KMS-11 (cell line): Measurements from ENCODE around the gene CDK5R2.

Experiments used
- H2AFZ ChIP-seq: fragments of 200-600 bp; sonication (generic); 2 replicates; pipeline ENCODE4 v1.6.1; 2016; ENCODE audit warnings: antibody characterized with exemption, mixed run types, low read depth
- H3K27ac ChIP-seq: fragments of 200-600 bp; sonication (generic); 2 replicates; pipeline ENCODE4 v1.6.1; 2016; ENCODE audit warnings: mild to moderate bottlenecking, mixed run types
- H3K27me3 ChIP-seq: fragments of 200-600 bp; sonication (generic); 2 replicates; pipeline ENCODE4 v1.6.1; 2017; ENCODE audit warnings: mild to moderate bottlenecking, low read depth, mixed run types, moderate library complexity; ENCODE audit not compliant: insufficient read depth
- H3K36me3 ChIP-seq: fragments of 200-600 bp; sonication (generic); 2 replicates; pipeline ENCODE4 v1.6.1; 2017; ENCODE audit warnings: mild to moderate bottlenecking, mixed run types; ENCODE audit not compliant: insufficient read depth
- H3K4me1 ChIP-seq: fragments of 200-600 bp; sonication (generic); 2 replicates; pipeline ENCODE4 v1.6.1; 2016; ENCODE audit warnings: mild to moderate bottlenecking, low read depth, mixed run types; ENCODE audit not compliant: poor library complexity, severe bottlenecking
- H3K4me2 ChIP-seq: fragments of 200-600 bp; sonication (generic); 2 replicates; pipeline ENCODE4 v1.7.0; 2016; ENCODE audit warnings: mild to moderate bottlenecking, mixed run types
- H3K4me3 ChIP-seq: fragments of 200-600 bp; sonication (generic); IDR thresholded peaks from 2 replicates; pipeline ENCODE4 v1.6.1; 2017; ENCODE audit warnings: low read depth, low read length, mixed read lengths; ENCODE audit not compliant: insufficient read depth
- H3K79me2 ChIP-seq: fragments of 200-600 bp; sonication (generic); 2 replicates; pipeline ENCODE4 v1.6.1; 2016; ENCODE audit warnings: low read depth, mixed run types; ENCODE audit not compliant: insufficient read depth
- H3K9ac ChIP-seq: fragments of 200-600 bp; sonication (generic); 2 replicates; pipeline ENCODE4 v1.6.1; 2016; ENCODE audit warnings: mild to moderate bottlenecking, mixed run types
- H4K20me1 ChIP-seq: fragments of 200-600 bp; sonication (generic); 2 replicates; pipeline ENCODE4 v1.6.1; 2016; ENCODE audit warnings: mild to moderate bottlenecking, mixed run types; ENCODE audit not compliant: insufficient read depth
- TF ChIP-seq, protein P1 (sequence below): fragments of 200-600 bp; sonication (generic); conservative IDR thresholded peaks from 2 replicates; pipeline ENCODE4 v1.6.1; 2017; ENCODE audit warnings: low read depth, mild to moderate bottlenecking, antibody characterized with exemption, low read length, moderate library complexity, mixed read lengths

CDK5R2 gene

DNA sequence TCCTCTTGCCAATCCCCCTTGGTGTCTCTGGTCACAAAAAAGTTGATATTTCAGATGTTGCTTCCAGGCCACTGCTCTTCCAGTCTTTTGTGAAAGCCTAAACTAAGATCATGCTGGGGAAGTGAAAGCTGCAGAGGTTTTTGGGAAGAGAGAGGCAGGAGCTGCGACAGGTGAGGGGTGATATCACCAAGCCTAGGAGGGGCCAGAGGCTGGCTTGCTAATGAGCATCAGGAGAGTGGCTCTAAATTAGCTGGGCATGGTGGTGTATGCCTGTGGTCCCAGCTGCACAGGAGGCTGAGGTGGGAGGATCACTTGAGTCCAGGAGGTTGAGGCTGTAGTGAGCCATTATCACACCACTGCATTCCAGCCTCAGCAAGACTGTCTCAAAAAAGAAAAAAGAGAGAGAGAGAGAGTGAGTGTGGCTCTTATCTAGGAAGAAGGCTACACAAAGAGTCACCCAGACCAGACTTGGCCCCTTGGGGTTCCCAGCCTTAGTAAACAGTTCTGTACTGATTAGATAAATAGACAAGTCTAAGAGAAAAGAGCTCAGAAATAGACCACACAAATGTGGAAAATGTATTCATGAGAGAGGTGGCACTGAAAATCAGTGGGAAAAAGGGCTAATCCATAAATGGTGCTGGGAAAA, 14.6 kb upstream of the CDK5R2 start:
- no peak overlapping the region for H3K4me2 ChIP-seq
- H3K27me3 ChIP-seq = no peaks in the 10 kb centered on the region
- no peak overlapping the region for H3K9ac ChIP-seq
- no peak overlapping the region for H2AFZ ChIP-seq
- H3K4me3 ChIP-seq = no peak overlapping the region
- H3K36me3 ChIP-seq = no peaks in the 10 kb centered on the region
- no peak overlapping the region for H3K27ac ChIP-seq
- no peaks in the 10 kb centered on the region for H3K4me1 ChIP-seq
- H3K79me2 ChIP-seq = no peaks in the 10 kb centered on the region
- TF ChIP-seq, protein P1, sequence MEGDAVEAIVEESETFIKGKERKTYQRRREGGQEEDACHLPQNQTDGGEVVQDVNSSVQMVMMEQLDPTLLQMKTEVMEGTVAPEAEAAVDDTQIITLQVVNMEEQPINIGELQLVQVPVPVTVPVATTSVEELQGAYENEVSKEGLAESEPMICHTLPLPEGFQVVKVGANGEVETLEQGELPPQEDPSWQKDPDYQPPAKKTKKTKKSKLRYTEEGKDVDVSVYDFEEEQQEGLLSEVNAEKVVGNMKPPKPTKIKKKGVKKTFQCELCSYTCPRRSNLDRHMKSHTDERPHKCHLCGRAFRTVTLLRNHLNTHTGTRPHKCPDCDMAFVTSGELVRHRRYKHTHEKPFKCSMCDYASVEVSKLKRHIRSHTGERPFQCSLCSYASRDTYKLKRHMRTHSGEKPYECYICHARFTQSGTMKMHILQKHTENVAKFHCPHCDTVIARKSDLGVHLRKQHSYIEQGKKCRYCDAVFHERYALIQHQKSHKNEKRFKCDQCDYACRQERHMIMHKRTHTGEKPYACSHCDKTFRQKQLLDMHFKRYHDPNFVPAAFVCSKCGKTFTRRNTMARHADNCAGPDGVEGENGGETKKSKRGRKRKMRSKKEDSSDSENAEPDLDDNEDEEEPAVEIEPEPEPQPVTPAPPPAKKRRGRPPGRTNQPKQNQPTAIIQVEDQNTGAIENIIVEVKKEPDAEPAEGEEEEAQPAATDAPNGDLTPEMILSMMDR = no peak
- no peaks in the 10 kb centered on the region for H4K20me1 ChIP-seq

DNA sequence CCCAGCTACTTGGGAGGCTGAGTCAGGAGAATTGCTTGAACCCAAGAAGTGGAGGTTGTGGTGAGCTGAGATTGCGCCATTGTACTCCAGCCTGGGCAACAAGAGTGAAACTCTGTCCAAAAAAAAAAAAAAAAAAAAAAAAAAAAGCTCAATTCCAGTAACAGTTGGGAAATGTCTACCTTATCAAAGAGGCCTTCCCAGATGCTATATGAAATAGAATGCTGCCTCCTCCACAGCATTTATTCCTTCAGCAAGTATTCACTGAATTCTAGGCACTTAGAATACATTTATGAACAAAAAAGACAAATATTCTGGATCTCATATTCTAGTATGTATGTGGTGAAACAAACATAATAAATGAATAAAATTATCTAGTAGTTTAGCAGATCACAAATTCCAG, 12.8 kb upstream of the CDK5R2 start:
- Histone ChIP-seq H3K9ac (no peak overlapping the region), H3K79me2 (no peaks in the 10 kb centered on the region), H3K36me3 (no peaks in the 10 kb centered on the region), H3K4me2 (no peak overlapping the region), H2AFZ (no peak overlapping the region), H4K20me1 (no peaks in the 10 kb centered on the region), H3K4me1 (no peaks in the 10 kb centered on the region), H3K27me3 (no peaks in the 10 kb centered on the region; the same call in 1 of the 2 replicates), H3K4me3 (no peak overlapping the region), H3K27ac (no peak overlapping the region)
- TF ChIP-seq, protein P1 = no peak

DNA sequence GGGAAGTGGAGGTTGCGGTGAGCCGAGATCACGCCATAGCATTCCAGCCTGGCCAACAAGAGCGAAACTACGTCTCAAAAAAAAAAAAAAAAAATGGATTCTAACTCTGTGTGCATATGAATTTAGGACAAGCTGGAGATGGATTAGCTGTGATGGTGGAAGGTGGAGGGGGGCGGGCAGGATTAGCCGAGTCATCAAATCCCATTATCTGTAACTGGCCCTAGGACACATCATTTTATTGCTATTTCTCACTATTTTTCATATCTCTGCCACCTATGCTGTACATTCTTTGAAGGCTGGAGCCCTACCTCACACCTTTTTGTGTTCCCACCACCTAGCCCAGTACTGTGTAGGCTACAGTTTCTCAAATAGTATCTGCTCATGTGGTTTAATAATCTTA, 7.3 kb upstream of the CDK5R2 start:
- Histone ChIP-seq H4K20me1 (no peaks in the 10 kb centered on the region), H3K27ac (no peak overlapping the region), H3K79me2 (no peaks in the 10 kb centered on the region), H3K4me1 (no peaks in the 10 kb centered on the region), H3K4me2 (no peak overlapping the region), H3K36me3 (no peaks in the 10 kb centered on the region), H3K4me3 (no peak overlapping the region), H3K27me3 (no peaks in the 10 kb centered on the region; the same call in 1 of the 2 replicates), H2AFZ (no peak overlapping the region), H3K9ac (no peak overlapping the region)
- TF ChIP-seq, protein P1 = no peak

DNA sequence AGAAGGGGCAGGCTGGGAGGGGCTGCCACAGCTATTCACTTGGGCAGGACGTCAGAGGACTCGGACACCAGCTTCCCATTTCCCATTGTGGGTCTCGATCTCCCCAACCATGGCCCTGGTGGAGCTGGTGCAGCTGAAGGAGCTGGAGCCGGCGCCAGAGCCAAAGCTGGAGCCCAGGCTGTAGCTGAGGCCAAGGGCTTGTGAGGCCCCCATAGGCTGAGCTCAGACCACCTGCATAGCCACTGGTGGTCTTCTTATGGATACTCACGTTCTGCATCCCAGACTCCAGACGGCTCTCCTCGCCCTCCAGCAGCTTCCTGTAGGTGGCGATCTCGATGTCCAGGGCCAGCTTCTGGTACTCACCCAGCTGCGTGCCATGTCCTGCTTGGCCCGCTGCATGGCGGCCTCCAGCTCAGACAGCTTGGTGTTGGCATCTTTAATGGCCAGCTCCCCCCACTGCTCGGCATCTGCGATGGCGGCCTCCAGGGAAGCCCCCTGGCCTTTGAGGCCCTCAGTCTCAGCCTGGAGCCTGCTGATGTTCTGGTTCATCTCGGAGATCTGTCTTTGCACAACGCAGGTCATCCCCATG, 6.0 kb upstream of the CDK5R2 start:
- Histone ChIP-seq H3K4me1 (no peaks in the 10 kb centered on the region), H2AFZ (no peak overlapping the region), H3K4me3 (no peak overlapping the region), H3K4me2 (no peak overlapping the region), H3K27ac (no peak overlapping the region), H3K9ac (no peak overlapping the region), H3K36me3 (no peaks in the 10 kb centered on the region), H4K20me1 (no peaks in the 10 kb centered on the region), H3K79me2 (no peaks in the 10 kb centered on the region), H3K27me3 (no peaks in the 10 kb centered on the region; the same call in 1 of the 2 replicates)
- TF ChIP-seq, protein P1 = no peak
